Measurements from ENCODE around the gene GLOD4.

DNA sequence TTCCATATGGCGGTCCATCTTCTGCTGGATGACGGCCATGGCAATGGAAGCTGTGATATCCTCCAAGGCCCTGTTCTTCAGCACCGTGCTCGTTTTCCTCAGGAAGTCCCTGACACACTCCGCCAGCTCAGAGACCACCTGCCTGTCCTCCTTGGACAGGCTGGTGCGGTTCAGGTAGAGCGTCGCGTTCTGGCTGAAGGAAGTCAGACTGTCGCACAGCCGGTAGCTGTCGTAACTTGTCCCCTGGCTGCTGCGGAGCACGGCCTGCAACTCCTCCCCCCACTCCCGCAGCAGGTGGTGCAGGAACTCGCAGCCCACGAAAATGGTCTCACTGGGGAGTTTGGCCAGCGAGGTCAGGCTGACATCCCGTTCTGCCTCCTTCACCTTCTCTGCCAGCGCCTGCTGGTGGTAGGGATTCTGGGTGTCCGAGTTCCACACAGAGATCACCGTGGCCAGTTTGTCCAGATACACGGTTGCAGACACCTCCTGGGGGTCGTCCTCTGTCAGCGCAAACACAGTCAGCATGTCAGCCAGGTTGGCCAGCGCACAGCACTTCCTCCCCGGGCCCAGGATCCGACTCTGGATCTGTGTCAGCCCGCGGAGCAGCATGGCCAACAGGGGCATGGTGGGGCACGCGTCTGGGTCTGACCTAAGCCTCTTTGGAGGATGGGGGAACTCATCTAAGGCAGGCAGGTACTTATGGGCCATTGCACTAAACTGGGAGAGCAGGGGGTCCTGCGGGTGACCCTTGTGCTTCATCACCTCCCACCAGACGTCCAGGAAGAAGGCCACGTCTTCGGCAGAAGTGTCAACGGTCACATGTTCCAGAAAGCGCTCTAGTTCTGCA, 35.1 kb downstream of the GLOD4 start:
- no peak for TF ChIP-seq EZH2 (IDR thresholded peaks at IDR 0.05; ENCODE audit: low read length, unreplicated experiment)
- TF ChIP-seq, protein P1, sequence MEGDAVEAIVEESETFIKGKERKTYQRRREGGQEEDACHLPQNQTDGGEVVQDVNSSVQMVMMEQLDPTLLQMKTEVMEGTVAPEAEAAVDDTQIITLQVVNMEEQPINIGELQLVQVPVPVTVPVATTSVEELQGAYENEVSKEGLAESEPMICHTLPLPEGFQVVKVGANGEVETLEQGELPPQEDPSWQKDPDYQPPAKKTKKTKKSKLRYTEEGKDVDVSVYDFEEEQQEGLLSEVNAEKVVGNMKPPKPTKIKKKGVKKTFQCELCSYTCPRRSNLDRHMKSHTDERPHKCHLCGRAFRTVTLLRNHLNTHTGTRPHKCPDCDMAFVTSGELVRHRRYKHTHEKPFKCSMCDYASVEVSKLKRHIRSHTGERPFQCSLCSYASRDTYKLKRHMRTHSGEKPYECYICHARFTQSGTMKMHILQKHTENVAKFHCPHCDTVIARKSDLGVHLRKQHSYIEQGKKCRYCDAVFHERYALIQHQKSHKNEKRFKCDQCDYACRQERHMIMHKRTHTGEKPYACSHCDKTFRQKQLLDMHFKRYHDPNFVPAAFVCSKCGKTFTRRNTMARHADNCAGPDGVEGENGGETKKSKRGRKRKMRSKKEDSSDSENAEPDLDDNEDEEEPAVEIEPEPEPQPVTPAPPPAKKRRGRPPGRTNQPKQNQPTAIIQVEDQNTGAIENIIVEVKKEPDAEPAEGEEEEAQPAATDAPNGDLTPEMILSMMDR (conservative IDR thresholded peaks at IDR 0.05; ENCODE audit: low read depth, low read length) = no peak
- TF ChIP-seq EZH2phosphoT487 (IDR thresholded peaks at IDR 0.05; ENCODE audit: borderline replicate concordance, low read length) = no peak
